DOHH2 (cell line): ENCODE measurements around the gene POLR2C.
"Not testable (repeated sequence)": the region's sequence is repeated elsewhere in the genome, so short reads cannot be mapped to it uniquely, and the experiment has no call there.

Source experiments
- EZH2phosphoT487 ChIP-seq: fragments of 200-600 bp; sonication (generic); IDR thresholded peaks from 2 replicates; pipeline ENCODE4 v1.6.1; 2017; ENCODE audit warnings: borderline replicate concordance, mild to moderate bottlenecking, antibody characterized with exemption, low read length, moderate library complexity, mixed read lengths
- TF ChIP-seq, protein P1 (sequence below): fragments of 200-600 bp; sonication (generic); IDR thresholded peaks from one replicate; pipeline ENCODE4 v1.5.1; 2014; ENCODE audit warnings: antibody characterized with exemption, mild to moderate bottlenecking, low read depth, low read length; ENCODE audit not compliant: poor library complexity, severe bottlenecking

GRCh38 chr16:57439947-57440346 lies 22.5 kb upstream of the POLR2C start:
- TF ChIP-seq, protein P1, sequence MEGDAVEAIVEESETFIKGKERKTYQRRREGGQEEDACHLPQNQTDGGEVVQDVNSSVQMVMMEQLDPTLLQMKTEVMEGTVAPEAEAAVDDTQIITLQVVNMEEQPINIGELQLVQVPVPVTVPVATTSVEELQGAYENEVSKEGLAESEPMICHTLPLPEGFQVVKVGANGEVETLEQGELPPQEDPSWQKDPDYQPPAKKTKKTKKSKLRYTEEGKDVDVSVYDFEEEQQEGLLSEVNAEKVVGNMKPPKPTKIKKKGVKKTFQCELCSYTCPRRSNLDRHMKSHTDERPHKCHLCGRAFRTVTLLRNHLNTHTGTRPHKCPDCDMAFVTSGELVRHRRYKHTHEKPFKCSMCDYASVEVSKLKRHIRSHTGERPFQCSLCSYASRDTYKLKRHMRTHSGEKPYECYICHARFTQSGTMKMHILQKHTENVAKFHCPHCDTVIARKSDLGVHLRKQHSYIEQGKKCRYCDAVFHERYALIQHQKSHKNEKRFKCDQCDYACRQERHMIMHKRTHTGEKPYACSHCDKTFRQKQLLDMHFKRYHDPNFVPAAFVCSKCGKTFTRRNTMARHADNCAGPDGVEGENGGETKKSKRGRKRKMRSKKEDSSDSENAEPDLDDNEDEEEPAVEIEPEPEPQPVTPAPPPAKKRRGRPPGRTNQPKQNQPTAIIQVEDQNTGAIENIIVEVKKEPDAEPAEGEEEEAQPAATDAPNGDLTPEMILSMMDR = not testable (repeated sequence)
- not testable (repeated sequence) for TF ChIP-seq EZH2phosphoT487
